ENCODE results near the gene RAMP1. TPM values are rescaled to one million over a fixed set of nuclear protein-coding genes. Genes with fewer than 3 reads are reported as not detected.

RAMP1 gene
- total and polyA plus RNA-seq, 9 of the 15 experiments (the other 6 are each of a cell fraction or from before 2014, with no cell fraction given) = 0.72 to 0.77 TPM; not detected in 7

DNA sequence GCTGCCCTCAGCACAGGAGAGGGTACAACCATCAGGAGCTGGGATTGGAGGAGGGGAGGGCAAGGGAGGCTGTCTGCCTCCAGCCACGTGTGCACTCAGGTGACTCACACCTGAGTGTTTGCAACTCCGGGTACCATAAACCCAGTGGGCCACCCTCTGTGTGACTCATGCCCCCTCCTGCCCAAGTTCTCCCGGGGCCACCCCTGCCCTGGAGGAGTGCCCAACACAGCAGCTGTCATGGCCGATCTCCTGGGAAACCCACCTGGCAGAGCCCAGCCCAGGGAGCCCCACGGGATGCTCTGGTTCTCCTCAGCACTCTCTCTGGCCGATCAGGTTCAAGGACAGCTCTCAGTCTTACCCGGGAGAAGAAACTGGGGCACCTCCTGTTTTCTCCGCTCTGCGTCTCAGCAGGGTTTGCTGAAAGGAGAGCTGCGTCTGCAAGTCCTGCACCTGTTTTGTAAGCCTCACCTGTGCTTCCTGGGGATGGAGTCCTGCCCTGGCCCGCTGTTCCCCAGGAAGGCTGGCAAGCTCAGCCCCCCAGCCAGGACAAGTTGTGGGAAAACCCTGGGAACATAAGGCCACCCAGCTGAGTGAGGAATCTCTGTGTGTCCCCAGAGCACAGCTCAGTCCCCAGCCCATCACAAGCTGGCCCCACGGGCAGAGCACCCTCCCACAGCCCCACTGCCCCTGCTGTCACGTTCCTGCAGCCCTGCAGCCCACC, 63.4 kb downstream of the RAMP1 start (continued):
- TF ChIP-seq, protein P1, sequence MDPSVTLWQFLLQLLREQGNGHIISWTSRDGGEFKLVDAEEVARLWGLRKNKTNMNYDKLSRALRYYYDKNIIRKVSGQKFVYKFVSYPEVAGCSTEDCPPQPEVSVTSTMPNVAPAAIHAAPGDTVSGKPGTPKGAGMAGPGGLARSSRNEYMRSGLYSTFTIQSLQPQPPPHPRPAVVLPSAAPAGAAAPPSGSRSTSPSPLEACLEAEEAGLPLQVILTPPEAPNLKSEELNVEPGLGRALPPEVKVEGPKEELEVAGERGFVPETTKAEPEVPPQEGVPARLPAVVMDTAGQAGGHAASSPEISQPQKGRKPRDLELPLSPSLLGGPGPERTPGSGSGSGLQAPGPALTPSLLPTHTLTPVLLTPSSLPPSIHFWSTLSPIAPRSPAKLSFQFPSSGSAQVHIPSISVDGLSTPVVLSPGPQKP (CRISPR knock-in tag; IDR thresholded peaks at IDR 0.05) = no peak
- TF ChIP-seq KLF13 (tag; IDR thresholded peaks at IDR 0.05; ENCODE audit: borderline replicate concordance, low read depth) = no peak
- no peak for TF ChIP-seq GATAD2B (IDR thresholded peaks at IDR 0.05; ENCODE audit: borderline replicate concordance)
- no peak for TF ChIP-seq HDAC1 (IDR thresholded peaks at IDR 0.05)

DNA sequence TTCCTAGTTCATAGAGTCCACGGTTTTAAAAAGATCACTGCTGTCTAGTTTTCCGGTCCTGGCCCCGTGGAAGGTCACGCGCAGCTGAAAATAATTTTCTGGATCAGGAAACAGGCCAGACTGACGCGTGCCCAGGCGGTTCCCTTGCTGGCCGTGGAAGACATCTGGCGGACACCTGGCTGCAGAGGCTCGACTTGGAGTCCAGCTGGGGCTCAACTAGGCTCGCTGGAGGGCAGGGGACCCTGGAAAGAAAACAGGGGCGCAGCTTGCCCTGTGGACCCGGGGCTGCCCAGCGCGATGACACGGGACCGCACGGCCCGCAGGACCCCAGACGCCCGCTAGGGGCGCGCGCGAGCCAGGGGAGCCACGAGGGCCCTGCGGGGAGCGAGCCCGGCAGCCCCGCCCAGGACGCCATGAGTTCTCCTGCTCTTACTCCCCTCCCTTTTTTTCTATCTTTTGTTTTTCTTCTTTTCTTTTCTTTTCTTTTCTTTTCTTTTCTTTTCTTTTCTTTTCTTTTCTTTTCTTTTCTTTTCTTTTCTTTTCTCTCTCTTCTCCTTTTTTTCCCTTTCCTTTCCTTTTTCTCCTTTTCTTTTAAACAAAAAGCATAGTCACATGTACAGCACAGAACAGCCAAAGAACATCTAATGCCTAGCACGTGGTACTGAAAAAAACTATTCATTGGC, 64.2 kb downstream of the RAMP1 start:
- Histone ChIP-seq H3K4me3 (peak overlapping the region; percentile 31), H3K27me3 (ENCODE audit: control insufficient read depth in 2 of 2, insufficient read depth in 2 of 2, low read length in 2 of 2) (no peaks in the 10 kb centered on the region), H3K4me2 (ENCODE audit: insufficient read depth, low read length) (peak overlapping the region; percentile 81), H3K4me1 (replicated peaks in 1 of 2; ENCODE audit: control insufficient read depth in 2 of 2, insufficient read depth in 2 of 2, low read length in 2 of 2) (peaks cover 7 to 12% of the 10 kb centered on the region in 2 experiments), H2AFZ (ENCODE audit: low read depth, low read length) (peak overlapping the region; percentile 99), H3K9ac (ENCODE audit: insufficient read depth in 1 of 2, low read depth in 2 of 2, low read length in 2 of 2) (peak overlapping the region; percentile 60 to 82; a peak in 2 of 4 replicates), H3K36me3 (ENCODE audit: control insufficient read depth, insufficient read depth, low read length) (no peaks in the 10 kb centered on the region), H3K9me1 (ENCODE audit: control insufficient read depth, insufficient read depth, low read length) (no peaks in the 10 kb centered on the region), H3K27ac (ENCODE audit: extremely low read depth, low read depth, low read length) (no peak overlapping the region; the same call in 2 of the 3 replicates), H3K79me2 (ENCODE audit: control insufficient read depth, insufficient read depth, low read length) (no peaks in the 10 kb centered on the region), H4K20me1 (replicated peaks; ENCODE audit: control insufficient read depth, insufficient read depth, low read length) (no peaks in the 10 kb centered on the region), H3K9me3 (replicated peaks; ENCODE audit: control insufficient read depth, insufficient read depth, low read depth, low read length) (no peaks in the 10 kb centered on the region)
- DNase-seq (ENCODE audit: extremely low read depth in 1 of 4, low spot score in 3 of 4) (peak; percentile 82 to 95 (median 94)), FAIRE-seq (peak; percentile 51), ATAC-seq (peak; percentile 99)
- ChIA-PET CTCF (ENCODE audit: low intra/inter-chr PET ratio) (interaction anchor here (0.6 to 1.3 kb wide), 2 partner anchors 41 to 183 kb away, joined by 3 read pairs; no protein-coding TSS in a partner anchor), POLR2A (interaction anchor here (0.7 to 1.0 kb wide), 6 partner anchors 16 to 236 kb away, joined by 3 to 4 read pairs (median 3); no protein-coding TSS in a partner anchor)
- in situ Hi-C loops (cut with MboI) (no loop called here), intact Hi-C loops (cut with micrococcal nuclease) (loop anchor here (1.0 to 10.0 kb wide), 3 partner anchors 42 to 184 kb away; no protein-coding TSS in a partner anchor)
- 7% methylated on average over 28 of the region's 33 CpGs for WGBS (ENCODE audit: insufficient coverage, low coverage, missing lambda C conversion rate)
- BruUV-seq (replicated peaks) = no TSS peak
- TF ChIP-seq BMI1 (IDR thresholded peaks at IDR 0.05; ENCODE audit: low read length) = no peak
- no peak for TF ChIP-seq ASH1L (IDR thresholded peaks at IDR 0.05; ENCODE audit: borderline replicate concordance, low read depth, partially characterized antibody)
- TF ChIP-seq CSDE1 (IDR thresholded peaks at IDR 0.05) = no peak
- no peak for TF ChIP-seq PCBP1 (IDR thresholded peaks at IDR 0.05; ENCODE audit: low read depth, low read length, poor library complexity, severe bottlenecking)
- no peak for TF ChIP-seq ZNF224 (CRISPR knock-in tag; IDR thresholded peaks at IDR 0.05)
- no peak for TF ChIP-seq ZNF3 (CRISPR knock-in tag; IDR thresholded peaks at IDR 0.05)
- TF ChIP-seq ZNF445 (CRISPR knock-in tag; IDR thresholded peaks at IDR 0.05; ENCODE audit: low read depth) = no peak
- no peak for TF ChIP-seq HNRNPK (IDR thresholded peaks at IDR 0.05; ENCODE audit: low read depth, low read length, poor library complexity, severe bottlenecking)
- TF ChIP-seq ZNF586 (CRISPR knock-in tag; conservative IDR thresholded peaks at IDR 0.05) = no peak
- TF ChIP-seq CHCHD3 (CRISPR knock-in tag; IDR thresholded peaks at IDR 0.05) = no peak
- no peak for TF ChIP-seq ZNF24 (IDR thresholded peaks at IDR 0.05)
- TF ChIP-seq PHB2 (IDR thresholded peaks at IDR 0.05; ENCODE audit: low read depth) = 0 out of 2 replicates have a peak, but pooled peaks have one; percentile 26
- TF ChIP-seq RBM15 (IDR thresholded peaks at IDR 0.05; ENCODE audit: insufficient read depth, low read length) = no peak
